ENCODE results near the gene SPHKAP.
A peak's percentile ranks its signal among the peaks of the same experiment; 100 is the strongest.
"Not testable (repeated sequence)": the region's sequence is repeated elsewhere in the genome, so short reads cannot be mapped to it uniquely, and the experiment has no call there.

SPHKAP gene

DNA sequence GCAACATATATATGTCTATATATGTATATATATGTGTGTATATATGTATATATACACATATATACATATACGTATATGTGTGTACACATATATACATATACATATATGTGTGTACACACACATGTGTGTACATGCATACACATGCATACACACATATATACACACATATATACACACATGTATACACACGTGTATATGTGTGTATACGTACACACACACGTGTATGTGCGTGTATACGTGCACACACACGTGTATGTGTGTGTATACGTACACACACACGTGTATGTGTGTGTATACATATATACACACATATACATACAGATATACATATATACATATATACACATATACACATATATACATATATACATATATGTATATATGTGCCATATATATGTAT, 89.4 kb downstream of the SPHKAP start:
- DNase-seq: no peak

DNA sequence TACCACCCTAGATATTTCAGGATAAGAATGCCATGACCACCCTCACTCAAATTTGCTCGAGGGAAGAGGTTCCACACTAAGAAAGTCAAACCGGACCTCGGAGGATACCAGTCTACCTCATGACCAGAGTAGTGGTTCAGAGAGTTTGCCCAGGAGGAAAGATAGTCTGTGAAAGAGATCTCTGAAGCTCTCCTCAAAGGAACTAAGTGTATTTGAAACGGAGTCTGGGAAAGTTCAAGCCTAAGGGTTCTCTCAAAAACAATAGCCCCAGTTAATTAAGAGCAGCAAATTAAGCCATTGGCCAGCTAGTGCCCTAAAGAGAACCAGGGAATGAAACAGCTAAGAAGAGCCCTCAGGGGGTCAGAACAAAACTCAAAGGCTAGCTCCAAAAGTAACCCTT, 94.9 kb downstream of the SPHKAP start:
- no peak for DNase-seq

DNA sequence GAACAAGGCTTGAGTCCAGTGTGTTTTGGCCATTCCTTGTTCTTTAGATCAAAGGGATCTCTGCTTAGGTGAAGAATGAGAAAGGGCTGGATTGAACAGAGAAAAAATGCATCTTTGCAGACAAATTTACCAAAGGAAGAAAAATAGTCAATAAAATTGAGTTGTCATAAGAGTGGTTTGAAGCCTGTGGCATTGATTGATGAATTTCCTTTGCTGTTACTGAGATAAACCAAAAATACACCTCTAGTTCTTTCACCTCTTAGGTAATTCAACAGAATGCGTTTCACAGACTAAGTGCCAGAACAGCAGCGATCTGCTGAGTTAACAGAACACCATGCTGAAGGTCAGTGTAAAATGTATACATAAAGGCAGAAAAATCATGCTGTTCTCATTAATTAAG, 96.8 kb downstream of the SPHKAP start:
- DNase-seq: no peak

DNA sequence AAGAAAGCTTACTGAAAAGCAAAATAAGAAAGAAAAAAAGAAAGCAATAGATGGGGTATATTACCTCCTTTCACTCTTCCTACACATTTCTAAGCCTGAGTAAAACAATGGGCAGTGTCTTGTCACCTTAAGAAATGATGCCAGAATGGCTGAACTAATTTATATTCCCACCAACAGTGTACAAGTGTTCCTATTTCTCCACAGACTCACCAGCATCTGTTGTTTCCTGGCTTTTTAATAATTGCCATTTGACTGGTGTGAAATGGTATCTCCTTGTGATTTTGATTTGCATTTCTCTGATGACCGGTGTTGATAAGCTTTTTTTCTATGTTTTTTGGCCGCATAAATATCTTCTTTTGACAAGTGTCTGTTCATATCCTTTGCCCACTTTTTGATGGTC, 98.4 kb downstream of the SPHKAP start:
- no peak for DNase-seq

DNA sequence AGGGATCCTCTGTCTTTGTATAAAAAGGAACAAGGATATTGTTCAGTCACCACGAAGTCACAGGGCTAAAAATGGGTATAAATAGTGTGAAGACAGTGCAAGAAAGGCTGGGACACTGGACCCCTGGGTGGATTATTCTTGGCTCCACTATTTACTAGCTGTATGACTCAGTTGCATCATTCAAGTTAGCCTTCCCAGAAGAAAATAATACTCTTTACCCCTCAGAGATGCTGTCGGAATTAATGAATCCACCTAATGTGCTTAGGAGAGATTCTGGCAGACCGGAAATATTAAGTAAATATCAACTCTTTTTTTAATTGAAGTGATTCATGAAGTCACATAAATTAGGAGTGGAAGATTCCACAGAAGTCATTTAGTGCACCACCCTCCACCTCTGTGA, 98.9 kb downstream of the SPHKAP start:
- no peak for DNase-seq

DNA sequence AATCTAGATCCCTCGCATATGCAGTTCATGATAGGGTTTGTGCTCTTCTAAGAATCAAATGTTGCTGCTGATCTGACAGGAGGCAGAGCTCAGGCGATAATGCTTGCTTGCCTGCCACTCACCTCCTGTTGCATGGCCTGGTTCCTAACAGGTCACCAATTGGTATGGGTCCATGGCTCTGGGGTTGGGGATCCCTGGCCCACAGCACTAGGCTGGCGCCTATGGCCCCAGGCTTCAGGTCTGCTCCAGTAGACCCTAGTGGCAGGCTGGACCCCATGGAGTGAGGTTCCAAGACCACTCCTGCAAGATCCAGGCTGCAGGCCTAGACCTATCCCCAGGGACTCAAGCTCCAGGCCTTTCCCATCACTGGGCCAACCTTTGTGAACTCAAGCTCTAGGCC, 102.3 kb downstream of the SPHKAP start:
- no peak for DNase-seq

DNA sequence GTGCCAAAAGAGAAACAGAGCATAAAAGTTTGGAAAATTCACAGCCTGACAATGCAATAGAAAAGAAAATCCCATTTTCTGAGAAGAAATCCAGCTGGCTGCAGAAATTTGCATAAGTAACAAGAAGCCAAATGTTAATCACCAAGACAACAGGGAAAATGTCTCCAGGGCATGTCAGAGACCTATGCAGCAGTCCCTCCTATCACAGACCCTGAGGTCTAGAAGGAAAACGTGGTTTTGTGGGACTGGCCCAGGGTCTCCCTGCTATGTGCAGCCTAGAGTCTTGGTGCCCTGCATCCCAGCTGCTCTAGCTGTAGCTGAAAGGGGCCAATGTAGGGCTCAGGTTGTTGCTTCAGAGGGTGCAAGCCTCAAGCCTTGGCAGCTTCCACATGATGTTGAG, 104.8 kb downstream of the SPHKAP start:
- not testable (repeated sequence) for DNase-seq

DNA sequence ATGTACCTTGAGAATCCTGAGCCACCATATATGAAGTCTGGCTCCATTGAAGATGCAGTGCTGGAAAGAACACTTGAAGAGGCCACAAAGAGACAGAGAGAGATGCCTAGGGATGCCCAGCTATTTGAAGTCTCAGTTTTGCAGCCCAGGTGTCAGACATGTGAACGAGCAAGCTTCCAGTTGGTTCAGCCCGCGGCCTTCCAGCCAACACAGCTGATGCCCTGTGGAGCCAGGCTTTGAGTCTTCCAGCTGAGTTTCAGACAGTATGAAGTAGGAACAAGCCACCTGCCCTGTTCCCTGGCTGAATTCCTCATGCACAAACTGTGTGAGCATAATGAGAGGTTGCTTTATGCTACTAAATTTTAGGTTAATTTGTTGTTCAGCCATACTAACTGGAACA, 108.8 kb downstream of the SPHKAP start:
- DNase-seq: no peak

DNA sequence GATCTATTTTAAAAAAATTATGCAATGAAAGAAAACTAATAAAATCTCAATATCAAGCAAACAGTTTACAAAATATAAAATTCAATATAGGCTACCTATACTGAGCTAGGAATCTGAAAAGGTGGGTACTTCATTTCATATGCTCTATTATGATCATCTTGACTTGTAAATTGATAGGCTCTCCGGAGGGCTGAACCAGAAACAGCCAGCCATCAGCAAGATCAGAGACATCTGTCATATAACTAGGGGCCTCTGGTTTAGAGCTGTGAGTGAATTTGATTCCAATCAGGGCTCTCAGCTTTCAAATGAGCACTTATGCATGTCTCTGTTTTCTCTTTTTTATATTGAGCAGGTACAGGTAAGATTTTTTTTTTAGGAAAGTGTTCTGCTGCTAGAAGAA, 114.2 kb downstream of the SPHKAP start:
- DNase-seq: no peak

DNA sequence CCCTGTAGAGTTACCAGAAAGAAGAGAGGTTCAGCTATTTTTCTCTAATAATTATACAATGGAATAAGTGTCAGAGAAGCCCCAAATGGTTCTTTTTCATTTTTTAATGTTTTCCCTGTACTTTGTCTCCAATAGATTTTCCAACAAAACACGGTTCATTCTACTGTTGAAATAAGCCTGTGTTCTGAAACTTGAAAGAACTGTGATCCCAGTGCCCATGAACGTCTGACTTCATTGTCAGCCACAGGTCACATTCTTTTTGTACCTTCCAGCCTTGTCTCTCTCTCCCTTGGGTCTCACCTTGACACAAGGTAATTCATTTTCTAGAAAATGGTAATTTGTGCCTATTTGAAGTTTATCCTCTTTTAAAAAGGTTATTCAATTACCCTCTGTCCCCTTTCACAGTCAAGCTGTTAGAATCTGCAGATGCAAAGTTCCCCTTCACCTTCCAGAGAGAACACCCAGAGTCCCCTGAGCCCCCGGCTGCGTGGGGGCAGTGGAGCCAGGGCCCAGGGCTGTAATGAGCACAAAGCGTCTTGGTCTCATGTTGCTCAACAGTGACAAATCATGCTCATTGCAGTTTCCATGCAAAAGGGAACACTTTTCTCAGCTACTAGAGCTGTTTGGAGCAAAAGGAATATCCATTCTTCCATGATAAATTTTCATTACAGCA, 115.2 kb downstream of the SPHKAP start:
- DNase-seq: no peak

DNA sequence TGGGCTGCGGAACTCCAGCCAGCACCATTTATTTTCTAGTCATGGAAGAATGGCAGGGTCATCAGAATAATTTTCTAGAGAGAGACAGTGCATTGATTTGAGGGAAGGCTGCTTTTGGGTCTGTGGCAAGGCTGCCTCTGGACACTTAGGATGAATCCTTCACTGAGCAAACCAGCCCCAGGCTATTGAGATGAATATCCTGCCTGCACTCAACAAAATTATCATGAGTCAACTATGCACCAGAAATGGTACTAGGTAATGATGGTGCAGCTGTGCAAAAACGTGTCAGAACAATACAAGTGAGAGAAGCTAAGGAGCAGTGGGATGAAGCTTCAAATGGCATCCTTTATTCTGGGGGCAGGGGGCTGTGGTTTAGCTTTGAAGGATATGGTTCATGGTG, 115.8 kb downstream of the SPHKAP start:
- no peak for DNase-seq

DNA sequence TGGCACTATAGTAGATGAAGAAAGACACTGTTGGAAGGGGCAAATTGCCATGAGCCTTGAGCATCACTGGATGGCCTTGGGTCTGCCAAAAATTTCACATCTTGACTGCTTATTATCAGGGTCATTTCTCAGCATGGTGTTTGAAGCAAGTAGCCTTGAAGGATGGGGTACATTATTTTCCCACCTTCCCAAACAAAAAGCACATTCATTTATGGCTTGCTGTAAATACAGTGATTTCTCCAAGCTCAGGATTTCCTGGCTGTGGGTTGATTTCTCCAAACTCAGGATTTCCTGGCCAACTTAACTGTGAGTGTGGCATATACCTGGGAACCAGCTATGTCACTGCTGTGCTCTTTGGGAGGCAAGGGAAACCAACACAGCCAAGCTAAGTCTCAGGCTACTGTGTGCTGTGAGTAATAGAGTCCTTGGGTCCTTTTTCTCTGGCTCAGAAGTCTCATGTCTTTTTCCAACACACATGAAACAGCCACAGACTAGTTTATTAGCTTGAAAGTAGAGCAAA, 116.6 kb downstream of the SPHKAP start:
- no peak for DNase-seq

DNA sequence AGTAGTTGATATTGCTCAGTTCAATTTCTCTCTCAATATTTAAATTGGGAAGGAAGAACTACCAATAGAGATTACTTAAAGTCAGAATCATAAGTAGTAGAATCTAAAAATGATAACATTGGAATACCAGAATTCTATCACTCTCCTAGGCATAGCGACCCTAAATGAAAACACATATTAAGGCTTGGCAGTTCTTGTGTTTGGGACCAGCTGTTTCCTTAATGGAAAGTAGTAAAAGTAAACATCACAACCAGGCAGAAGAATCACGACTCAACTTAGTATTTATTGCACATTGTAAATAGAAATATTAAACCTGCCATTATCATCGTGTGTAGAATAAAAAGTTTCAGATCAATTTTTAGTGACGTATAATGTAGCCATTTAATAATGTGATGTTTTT, 117.5 kb downstream of the SPHKAP start:
- no peak for DNase-seq

DNA sequence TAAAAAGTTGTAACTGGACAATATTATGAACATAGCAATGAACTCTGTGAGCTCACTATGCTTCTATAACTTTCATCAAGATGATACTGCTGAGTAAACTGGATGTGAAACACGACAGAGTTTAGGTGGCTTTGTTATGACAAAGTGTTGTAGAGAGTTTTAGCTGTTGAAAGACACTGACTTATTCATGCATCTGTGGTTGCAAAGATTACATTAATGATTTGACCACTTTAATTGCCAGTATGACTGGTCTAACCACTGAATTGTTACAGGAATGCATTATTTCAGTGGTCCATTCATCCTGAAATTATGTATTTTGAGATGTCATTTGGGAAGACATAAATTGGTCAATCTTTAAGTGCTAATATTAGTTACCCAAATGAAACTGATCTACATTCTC, 117.9 kb downstream of the SPHKAP start:
- no peak for DNase-seq

DNA sequence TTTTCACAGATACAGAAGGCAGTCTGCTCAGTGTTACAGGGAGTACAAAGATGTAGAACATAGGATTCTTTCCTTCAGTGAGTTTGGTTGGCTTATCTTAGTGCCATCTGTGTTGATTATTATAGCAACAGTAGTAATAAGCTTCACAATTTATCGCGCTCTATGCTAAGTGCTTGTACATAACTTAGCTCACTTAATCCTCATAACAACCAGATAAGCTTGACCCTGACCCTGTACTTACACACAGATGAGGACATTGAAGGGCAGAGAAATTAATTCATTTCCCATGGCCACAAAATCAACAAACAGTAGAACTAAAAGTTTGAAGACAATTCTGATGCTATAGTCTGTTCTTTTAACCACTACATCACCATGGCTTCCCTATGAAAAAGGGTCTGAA, 121.8 kb downstream of the SPHKAP start:
- DNase-seq: no peak

DNA sequence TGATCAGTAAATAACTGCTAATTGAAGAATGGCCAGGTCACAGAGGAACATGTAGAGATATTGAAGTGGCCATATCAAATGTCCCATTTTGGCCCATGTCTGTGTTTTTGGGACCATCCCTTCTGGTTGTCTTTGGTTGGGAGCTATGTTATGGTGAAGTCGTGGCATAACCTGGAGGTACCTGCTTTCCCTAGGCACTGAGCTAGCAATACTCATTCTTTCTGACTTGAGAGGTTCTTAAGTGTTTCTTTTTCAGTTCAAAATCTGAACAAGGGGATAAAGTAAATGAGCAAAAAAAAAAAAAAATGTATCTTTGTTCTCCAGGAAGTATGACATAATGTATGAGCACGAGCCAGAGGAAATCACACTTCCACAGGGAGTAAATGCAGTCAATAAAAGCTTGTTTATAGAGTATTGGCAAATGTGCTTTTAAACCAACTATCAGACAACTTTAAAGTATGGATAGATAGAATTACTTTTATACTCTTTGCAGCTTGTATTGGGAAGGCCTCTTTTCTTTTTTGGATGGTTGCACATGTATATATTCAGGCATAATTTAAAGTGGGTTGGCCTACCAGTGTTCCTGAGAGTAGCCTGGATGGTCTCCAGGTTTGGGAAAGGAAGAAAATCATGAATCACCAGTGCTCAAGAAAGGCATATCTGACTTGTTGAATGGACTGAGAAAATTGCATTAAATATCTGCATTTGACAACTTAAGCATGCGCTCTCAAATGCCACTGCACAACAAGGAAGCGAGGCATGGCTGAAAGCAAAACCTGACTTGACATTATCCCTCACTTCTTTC, 125.0 kb downstream of the SPHKAP start:
- DNase-seq: no peak

DNA sequence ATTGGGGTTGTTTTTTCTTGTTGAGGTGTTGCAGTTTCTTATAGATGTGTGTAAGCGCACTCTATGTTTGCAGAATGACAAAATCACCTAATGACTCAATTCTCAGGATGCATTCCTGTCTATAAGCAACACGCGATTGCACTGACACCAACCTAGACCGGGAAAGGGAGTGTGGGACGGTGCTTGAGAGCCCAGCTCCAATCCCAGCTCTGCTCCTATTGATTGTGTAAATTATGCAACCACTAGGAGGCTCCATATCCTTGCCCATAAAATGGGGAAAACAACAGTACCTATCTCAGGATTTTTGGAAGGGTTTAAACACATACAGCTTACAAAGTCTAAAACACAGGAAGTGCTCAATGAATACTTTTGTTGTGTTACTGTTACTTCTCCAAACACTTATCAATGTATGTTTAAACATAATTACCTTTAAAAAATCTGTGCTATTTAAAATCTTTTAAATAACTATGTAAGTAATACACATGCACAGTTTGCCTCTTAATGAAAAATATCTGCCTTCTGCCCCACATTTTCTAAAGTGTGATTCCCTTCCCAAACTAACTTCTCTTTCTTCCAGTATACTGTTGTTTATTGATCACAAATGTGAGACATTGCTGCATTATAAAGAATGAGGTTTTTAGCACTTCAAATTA, 132.5 kb downstream of the SPHKAP start:
- DNase-seq: peak; percentile 78

DNA sequence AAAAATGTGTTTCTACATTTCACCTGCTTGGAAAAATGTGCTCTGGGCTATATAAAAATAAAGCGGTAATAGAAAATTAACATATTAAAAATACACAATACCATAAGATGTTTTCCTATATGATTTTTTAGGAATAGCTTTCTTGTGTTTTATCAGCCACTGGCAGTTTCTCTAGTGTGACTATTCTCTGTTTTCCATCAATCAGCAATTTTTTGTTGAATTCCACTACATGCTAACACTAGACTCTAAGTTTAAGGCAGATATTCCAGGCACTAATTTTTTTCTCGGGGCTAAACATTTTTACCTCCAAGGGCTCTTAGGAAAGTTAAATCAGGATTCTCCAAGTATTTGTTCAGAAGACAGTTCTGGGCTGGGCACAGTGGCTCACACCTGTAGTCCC, 140.5 kb downstream of the SPHKAP start:
- no peak for DNase-seq

DNA sequence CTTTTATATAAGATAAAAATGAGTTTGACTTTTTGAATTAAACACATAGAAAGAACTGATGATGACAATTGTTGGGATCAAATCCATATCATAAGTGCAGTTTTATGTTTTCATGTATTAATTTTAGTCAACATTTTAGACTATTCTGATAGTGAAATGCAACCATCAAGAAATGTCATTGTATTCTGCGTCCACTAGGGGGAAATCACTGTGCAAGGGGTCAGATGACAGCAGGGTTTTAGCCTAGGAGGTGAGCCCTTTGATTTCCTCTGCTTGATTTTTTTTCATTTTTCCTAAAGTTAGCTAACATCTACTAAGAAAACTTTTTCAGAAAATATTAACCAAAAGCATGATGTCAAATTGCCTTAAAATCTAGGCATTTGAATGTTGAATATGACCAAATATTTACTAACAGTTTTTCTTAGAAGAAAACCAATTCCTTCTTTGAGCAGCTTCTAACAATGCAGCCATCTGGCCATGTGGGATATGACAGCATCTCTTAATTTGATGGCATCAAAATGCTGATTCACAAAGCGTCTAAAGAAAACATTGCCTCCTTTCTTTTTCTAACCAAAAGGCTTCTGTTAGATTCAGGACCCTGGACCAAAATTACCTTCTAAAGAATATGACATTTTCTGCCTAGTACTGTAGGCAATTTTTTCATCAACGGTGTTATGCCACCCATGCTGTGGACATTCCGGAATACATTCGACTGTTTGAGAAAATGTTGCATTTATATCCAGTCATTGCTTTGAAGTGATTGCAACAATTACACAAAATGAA, 141.5 kb downstream of the SPHKAP start:
- peak; percentile 20 for DNase-seq

DNA sequence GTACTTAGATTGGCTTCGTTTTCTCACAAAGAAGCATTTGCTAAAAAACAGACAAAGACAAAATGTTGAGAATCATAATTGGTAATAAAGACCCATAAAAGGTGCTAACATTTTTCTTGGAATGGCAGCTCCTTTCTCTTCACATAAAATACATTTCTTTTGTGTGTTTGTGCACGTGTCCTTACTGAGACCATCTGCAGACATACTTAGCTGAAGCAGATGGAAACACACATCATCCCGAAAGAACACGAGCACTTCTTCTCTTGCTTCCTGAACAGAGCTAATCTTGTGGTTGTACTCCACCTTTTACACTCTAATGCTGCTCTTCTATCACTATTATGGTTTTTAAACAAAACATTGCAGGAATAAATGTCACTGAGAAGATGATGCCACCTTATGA, 142.5 kb downstream of the SPHKAP start:
- no peak for DNase-seq

DNA sequence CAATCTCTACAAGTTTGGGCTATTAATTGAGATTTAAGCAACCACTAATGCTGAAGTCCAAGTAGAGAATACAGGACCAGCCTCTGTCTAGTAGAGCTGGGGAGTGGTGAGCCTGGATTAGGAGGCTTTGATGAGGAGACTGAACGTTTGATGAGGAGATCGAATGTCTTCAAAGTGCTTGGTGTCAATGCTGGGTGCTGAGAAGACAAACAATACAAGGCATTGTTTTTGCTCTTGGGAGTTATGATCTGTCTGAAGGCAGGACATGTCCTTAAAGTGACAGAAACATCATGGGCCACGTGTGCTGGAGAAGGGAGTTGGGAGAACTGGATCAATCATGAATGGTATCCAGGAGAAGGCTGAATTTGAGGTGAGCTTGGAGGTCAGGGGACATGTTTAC, 143.6 kb downstream of the SPHKAP start:
- DNase-seq: no peak

DNA sequence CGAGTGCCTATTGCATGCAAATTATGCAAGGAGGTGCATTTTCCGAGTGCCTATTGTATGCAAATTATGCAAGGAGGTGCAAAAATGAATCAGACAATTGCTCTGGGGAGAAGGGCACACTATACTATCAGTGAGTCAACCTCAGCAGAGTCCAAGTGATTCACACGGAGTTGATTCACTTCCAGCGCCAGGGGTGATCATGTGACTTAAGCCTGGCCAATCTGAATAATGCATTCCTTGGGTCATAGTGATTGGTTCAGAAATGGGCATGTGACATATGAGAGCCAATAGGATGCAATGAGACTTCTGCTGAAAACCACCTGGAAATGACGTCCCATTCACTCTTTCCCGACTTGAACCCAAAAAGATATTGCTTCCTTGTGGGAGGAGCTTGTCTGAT, 157.9 kb downstream of the SPHKAP start:
- DNase-seq: no peak

DNA sequence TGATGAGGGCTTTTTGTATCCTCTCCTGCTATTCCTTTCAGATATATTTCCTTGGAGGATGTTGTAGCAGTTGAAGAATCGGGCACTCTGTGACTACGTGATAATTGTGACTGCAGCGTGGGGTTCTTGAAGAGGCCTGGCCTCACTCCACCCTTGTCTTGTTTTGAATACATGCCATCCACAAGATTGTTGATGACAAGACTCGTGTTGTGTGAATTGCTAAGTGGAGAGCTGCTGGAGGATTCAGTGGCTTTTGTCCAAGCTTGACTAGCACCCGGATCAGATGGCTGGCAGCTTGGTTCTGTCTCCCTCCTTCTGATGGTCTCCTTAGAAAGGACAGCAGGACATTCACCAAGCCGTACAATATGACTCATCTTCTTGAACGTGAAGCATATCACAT, 163.2 kb downstream of the SPHKAP start:
- DNase-seq: no peak
